ENCODE results near the gene PSME2.
A peak's percentile ranks its signal among the peaks of the same experiment; 100 is the strongest.

PSME2 gene

DNA sequence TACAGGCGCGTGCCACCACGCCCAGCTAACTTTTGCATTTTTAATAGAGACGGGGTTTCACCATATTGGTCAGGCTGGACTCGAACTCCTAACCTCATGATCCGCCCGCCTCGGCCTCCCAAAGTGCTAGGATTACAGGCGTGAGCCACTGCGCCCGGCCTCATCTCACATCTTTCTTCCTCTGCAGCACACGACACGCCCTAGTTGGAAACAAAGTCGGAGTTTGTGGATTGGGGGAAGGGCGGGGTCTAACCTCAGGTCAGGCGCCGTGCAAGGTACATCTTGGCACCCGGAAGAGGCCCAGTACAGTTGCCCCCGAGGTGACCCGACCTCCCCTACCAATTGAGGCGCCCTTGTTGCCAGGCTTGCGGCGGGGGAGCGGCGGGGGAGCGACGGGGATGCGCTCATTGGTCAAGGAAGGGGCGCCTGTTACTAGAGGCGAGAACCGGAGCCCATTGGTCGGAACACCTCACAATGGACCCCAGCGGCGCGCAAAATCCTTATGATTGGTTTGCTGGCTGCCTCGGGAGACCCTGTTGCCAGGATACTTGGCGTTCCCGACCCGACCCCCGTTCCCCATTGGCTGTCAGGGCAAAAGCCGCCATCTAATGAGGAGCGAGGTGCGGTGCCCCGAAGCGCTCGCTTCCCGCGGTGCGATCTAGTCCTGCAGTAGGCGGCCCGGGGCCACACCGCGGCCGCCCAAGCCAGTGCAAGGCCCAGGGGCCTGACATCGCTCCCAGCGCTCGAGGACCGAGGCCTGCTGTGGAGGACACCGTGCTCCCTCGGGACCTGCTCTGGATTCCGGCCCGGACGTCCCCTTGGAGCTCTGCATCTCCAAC, 25.2 kb upstream of the PSME2 start, which contains the start of gene REC8:
TSS of gene REC8 (plus strand) at position 659 of the 839 bp plus-strand sequence. CDS start 473 bp downstream, outside the sequence.
- peak within 1 kb of the TSS; percentile 83 for H3K4me3 Mint-ChIP-seq
- peaks cover 25% of the 10 kb centered on the region for H3K4me1 Mint-ChIP-seq (ENCODE audit: low read depth)
- no peaks in the 10 kb centered on the region for H3K27me3 Mint-ChIP-seq

DNA sequence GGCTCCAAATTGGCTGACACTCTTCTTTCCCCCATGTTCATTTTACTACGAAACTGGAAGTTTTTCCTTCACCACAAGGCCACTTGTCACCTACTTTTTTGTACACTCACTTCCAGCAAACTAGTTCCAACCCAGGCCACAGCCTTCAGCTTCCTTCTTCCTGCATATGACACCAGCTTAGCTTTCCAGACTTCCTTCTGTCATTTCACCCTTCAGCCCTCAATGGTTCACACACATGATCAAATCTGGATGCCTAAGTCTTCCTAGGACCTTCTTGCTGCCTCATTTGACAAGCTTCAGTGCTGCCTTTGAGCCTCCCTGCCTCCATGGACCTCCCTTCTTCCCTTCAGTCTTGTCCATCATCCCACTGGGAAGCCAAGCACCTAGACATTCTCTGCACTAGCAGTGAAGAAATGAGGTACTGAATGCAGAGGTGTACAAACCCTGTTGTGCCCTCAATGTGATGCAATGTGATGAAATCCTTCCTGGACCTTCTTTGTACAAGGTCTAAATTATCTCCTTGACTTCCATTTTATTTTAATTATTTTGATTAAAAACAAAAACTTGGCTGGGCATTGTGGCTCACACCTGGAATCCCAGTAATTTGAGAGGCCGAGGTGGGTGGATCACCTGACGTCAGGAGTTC, 21.2 kb upstream of the PSME2 start:
- H3K27me3 Mint-ChIP-seq: no peaks in the 10 kb centered on the region
- H3K4me1 Mint-ChIP-seq (ENCODE audit: low read depth): peaks cover 47% of the 10 kb centered on the region
- no peak overlapping the region for H3K4me3 Mint-ChIP-seq
- H3K9me3 Mint-ChIP-seq (ENCODE audit: low read depth): no peaks in the 10 kb centered on the region
- peaks cover 11% of the 10 kb centered on the region for H3K36me3 Mint-ChIP-seq
- H3K27ac Mint-ChIP-seq: peak overlapping the region; percentile 79

More for the DNA sequence above, 25.2 kb upstream of the PSME2 start, which contains the start of gene REC8:
- peaks cover 5% of the 10 kb centered on the region for H3K36me3 Mint-ChIP-seq
- H3K9me3 Mint-ChIP-seq (ENCODE audit: low read depth): no peaks in the 10 kb centered on the region
- H3K27ac Mint-ChIP-seq: peak within 1 kb of the TSS; percentile 70

DNA sequence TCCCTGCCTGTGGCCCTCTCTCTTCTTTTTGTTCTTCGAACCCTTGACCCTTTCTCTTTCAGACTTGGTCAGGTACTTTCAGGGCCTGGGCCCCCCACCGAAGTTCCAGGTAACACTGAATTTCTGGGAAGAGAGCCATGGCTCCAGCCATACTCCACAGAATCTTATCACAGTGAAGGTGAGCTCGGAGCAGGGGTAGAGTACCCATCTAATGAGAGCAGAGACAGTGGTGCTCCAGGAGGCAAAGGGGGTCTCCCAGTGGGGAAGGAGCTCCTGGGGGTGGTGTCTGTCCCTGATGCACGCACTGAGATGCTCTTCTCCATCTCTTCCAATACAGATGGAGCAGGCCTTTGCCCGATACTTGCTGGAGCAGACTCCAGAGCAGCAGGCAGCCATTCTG, 19.4 kb upstream of the PSME2 start:
- Mint-ChIP-seq H3K27ac (peak overlapping the region; percentile 34), H3K36me3 (peaks cover 18% of the 10 kb centered on the region), H3K9me3 (ENCODE audit: low read depth) (no peaks in the 10 kb centered on the region), H3K4me3 (no peak overlapping the region), H3K4me1 (ENCODE audit: low read depth) (peaks cover 56% of the 10 kb centered on the region), H3K27me3 (no peaks in the 10 kb centered on the region)

DNA sequence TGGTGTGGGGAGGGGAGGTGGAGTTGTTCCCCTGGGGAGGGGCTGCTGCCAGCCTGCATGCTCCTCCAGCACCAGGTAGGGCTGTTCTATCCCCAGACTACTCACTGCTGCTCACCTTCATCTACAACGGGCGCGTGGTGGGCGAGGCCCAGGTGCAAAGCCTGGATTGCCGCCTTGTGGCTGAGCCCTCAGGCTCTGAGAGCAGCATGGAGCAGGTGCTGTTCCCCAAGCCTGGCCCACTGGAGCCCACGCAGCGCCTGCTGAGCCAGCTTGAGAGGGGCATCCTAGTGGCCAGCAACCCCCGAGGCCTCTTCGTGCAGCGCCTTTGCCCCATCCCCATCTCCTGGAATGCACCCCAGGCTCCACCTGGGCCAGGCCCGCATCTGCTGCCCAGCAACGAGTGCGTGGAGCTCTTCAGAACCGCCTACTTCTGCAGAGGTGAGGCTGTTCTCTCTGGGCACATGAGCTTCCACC, 18.1 kb upstream of the PSME2 start:
- Mint-ChIP-seq H3K9me3 (ENCODE audit: low read depth) (no peaks in the 10 kb centered on the region), H3K27ac (peak overlapping the region; percentile 100), H3K4me3 (peak overlapping the region; percentile 65), H3K4me1 (ENCODE audit: low read depth) (peaks cover 60% of the 10 kb centered on the region), H3K36me3 (peaks cover 18% of the 10 kb centered on the region), H3K27me3 (no peaks in the 10 kb centered on the region)

DNA sequence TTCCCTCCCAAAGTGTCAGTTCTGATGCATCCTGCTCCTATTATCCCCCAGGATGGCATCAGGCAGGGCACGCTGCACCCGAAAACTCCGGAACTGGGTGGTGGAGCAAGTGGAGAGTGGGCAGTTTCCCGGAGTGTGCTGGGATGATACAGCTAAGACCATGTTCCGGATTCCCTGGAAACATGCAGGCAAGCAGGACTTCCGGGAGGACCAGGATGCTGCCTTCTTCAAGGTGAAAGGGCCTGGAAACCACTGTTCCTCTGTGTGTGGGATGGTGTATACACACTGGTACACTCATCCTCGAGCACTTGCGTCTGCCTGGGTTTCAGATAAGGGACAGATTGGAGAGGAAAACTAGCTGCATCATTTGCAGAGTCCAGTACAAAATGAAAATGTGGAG, 15.7 kb upstream of the PSME2 start:
- peaks cover 13% of the 10 kb centered on the region for H3K36me3 Mint-ChIP-seq
- H3K27me3 Mint-ChIP-seq: no peaks in the 10 kb centered on the region
- H3K4me1 Mint-ChIP-seq (ENCODE audit: low read depth): peaks cover 50% of the 10 kb centered on the region
- H3K27ac Mint-ChIP-seq: peak overlapping the region; percentile 100
- H3K9me3 Mint-ChIP-seq (ENCODE audit: low read depth): no peaks in the 10 kb centered on the region
- peak overlapping the region; percentile 99 for H3K4me3 Mint-ChIP-seq

DNA sequence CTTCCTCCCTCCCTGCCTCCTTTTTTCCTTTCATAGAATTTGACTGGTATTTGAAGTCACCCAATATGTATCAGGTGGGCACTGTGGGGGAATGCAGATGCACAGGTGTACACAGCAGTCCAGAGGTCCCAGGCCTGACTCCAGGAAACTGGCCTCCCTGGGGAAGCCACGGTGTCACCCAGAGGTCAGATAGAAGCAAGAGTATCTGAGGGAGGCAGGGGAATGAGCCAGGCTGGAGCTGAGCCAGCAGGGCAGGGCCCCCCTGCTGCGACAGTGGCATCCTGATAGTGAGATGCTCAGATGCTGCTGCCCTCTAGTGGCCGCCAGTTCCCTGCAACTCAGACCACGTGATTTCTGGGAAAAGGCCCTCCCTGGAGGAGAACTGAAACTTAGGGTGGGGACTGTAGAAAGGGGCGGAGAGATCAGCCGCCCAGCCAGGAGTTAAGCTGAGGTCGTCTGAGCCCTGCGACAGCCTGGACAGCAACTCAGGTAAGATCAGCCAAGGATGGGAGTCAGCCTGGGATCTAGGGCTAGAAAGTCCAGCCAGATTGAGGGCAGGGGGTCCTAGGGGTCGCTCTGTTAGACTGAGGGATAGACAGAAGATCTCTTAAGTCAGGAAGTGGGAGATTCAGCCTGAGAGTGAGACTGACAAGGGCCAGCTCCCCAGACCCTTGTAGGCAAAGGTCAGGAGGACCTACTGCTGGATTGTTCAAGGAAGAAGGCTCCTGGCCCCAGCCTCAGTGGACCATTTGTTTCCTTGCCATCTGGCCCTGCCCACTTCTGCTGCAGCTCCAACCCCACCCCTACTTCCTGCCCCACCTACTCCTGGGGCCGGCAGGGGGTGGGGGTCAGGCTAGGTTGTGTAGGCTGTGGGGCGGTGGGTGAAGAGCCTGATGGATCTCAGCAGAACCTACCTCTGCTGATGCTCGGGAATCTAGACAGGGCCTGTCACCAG, 14.7 kb upstream of the PSME2 start, which contains the start of gene IRF9:
TSS of gene IRF9 (plus strand) at position 416 of the 955 bp plus-strand sequence. CDS start 880 bp downstream, outside the sequence.
- no peaks in the 10 kb centered on the region for H3K9me3 Mint-ChIP-seq (ENCODE audit: low read depth)
- H3K4me1 Mint-ChIP-seq (ENCODE audit: low read depth): peaks cover 51% of the 10 kb centered on the region
- H3K36me3 Mint-ChIP-seq: peaks cover 15% of the 10 kb centered on the region
- H3K27me3 Mint-ChIP-seq: no peaks in the 10 kb centered on the region
- peak within 1 kb of the TSS; percentile 100 for H3K27ac Mint-ChIP-seq
- peak within 1 kb of the TSS; percentile 99 for H3K4me3 Mint-ChIP-seq

DNA sequence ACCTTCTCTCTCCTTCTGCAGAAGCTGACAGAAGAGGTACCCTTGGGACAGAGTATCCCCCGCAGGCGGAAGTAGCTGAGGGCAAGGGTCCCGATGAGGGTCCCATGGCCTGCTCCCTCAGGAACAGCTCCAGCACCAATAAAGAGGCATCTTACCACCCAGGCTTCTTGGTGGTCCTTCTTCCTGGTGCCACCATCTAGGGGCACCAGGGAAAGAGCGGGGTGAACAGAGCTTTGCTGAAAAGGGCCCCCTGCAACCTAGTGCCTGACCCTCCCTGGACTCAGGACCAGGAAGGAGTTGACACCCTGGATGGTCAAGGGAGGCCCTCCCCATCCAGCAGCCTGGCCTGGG, 14.1 kb upstream of the PSME2 start:
- peak overlapping the region; percentile 100 for H3K27ac Mint-ChIP-seq
- H3K4me1 Mint-ChIP-seq (ENCODE audit: low read depth): peaks cover 48% of the 10 kb centered on the region
- H3K36me3 Mint-ChIP-seq: peaks cover 19% of the 10 kb centered on the region
- no peaks in the 10 kb centered on the region for H3K9me3 Mint-ChIP-seq (ENCODE audit: low read depth)
- H3K27me3 Mint-ChIP-seq: no peaks in the 10 kb centered on the region
- peak overlapping the region; percentile 99 for H3K4me3 Mint-ChIP-seq

DNA sequence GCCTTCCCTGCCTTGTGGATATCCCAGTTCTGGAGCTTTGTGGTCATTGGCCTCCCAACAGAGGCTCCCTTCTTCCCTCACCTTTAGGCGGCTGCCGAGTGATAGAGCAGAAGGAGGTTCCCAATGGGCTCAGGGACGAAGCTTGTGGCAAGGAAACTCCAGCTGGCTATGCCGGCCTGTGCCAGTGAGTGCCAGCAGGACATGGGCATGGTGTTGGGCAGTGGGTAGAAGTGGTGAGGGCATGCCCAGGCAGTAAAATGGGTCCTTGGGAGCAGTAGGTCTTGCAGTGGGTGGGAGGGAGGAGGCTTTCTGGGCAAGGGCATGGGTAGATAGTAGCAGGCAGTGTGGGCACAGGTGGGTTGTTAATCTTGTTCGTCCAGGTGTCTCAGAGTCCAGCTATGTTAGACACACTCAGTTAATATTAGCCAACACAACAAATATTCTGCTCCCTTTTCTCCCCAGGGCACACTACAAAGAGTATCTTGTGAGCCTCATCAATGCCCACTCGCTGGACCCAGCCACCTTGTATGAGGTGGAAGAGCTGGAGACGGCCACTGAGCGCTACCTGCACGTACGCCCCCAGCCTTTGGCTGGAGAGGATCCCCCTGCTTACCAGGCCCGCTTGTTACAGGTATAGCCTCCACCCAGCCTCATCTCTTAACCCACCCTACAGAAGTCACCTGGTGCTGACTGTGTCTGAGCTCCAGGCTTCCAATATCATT, 13.5 kb upstream of the PSME2 start:
- Mint-ChIP-seq H3K4me1 (ENCODE audit: low read depth) (peaks cover 43% of the 10 kb centered on the region), H3K27me3 (no peaks in the 10 kb centered on the region), H3K36me3 (peaks cover 19% of the 10 kb centered on the region), H3K9me3 (ENCODE audit: low read depth) (no peaks in the 10 kb centered on the region), H3K4me3 (no peak overlapping the region), H3K27ac (peak overlapping the region; percentile 100)

DNA sequence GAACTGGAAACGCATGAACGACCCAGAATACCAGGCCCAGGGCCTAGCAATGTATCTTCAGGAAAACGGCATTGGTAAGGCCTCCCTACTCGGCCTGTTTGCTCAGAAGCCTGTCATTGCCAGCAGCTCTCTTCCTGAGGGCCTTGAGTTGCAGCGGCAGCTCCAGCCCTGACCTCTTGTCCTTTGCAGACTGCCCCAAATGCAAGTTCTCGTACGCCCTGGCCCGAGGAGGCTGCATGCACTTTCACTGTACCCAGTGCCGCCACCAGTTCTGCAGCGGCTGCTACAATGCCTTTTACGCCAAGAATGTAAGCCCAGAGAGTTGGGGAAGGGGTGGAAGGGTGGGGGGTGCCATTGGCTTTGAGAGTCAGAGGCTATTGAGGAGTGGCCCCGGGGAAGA, 10.9 kb upstream of the PSME2 start:
- Mint-ChIP-seq H3K36me3 (peaks cover 14% of the 10 kb centered on the region), H3K27me3 (no peaks in the 10 kb centered on the region), H3K4me3 (no peak overlapping the region), H3K9me3 (ENCODE audit: low read depth) (no peaks in the 10 kb centered on the region), H3K4me1 (ENCODE audit: low read depth) (peaks cover 22% of the 10 kb centered on the region), H3K27ac (no peak overlapping the region)

DNA sequence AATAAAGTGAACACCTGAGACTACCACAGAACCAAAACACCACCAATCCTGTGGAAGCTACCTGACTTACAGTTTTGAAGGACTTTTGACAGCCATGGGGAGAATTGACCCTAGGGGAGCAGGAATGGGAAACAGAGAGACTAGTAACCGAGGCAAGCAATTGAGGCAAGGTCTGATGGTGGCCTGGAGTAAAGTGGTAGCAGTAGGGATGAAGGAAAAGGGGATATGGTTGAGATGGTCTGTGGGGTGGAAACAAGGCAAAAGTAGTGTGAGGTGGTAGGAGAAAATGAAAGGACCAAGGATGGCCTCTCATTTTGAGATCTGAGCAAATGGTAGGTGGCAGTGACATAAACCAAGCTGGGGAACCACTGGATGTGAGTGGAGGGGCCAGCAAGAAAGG, 10.4 kb upstream of the PSME2 start:
- Mint-ChIP-seq H3K36me3 (peaks cover 10% of the 10 kb centered on the region), H3K9me3 (ENCODE audit: low read depth) (no peaks in the 10 kb centered on the region), H3K27me3 (no peaks in the 10 kb centered on the region), H3K27ac (peak overlapping the region; percentile 82), H3K4me1 (ENCODE audit: low read depth) (peaks cover 18% of the 10 kb centered on the region), H3K4me3 (no peak overlapping the region)

DNA sequence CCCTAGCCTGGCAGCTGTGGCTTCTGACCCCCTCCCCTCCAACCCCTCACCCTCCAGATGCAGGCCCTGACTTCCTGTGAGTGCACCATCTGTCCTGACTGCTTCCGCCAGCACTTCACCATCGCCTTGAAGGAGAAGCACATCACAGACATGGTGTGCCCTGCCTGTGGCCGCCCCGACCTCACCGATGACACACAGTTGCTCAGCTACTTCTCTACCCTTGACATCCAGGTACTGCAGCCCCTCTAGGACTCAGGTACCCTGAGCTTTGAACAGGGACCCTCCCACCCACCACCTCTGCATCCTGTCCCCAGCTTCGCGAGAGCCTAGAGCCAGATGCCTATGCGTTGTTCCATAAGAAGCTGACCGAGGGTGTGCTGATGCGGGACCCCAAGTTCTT, 8.7 kb upstream of the PSME2 start:
- Mint-ChIP-seq H3K4me1 (ENCODE audit: low read depth) (peaks cover 9% of the 10 kb centered on the region), H3K4me3 (no peak overlapping the region), H3K36me3 (peaks cover 7% of the 10 kb centered on the region)

DNA sequence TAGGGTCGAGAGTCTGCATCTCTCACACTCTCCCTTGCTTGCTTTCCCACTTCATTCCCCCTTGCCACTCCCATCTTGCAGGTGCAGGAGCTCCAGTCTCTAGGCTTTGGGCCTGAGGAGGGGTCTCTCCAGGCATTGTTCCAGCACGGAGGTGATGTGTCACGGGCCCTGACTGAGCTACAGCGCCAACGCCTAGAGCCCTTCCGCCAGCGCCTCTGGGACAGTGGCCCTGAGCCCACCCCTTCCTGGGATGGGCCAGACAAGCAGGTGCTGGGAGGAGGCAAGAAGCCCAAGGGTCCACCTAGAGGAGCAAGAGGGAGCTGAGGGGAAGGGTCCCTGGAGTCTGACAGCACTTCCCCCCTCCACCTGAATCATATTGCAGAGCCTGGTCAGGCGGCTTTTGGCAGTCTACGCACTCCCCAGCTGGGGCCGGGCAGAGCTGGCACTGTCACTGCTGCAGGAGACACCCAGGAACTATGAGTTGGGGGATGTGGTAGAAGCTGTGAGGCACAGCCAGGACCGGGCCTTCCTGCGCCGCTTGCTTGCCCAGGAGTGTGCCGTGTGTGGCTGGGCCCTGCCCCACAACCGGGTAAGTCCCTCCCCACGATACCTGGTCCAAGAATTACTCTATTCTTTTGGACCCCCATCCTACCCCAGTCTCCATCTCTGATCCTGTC, 5.1 kb upstream of the PSME2 start:
- H3K27me3 Mint-ChIP-seq: no peaks in the 10 kb centered on the region
- no peaks in the 10 kb centered on the region for H3K9me3 Mint-ChIP-seq (ENCODE audit: low read depth)
- H3K27ac Mint-ChIP-seq: peak overlapping the region; percentile 34
- H3K4me3 Mint-ChIP-seq: no peak overlapping the region
- peaks cover 7% of the 10 kb centered on the region for H3K36me3 Mint-ChIP-seq
- peaks cover 24% of the 10 kb centered on the region for H3K4me1 Mint-ChIP-seq (ENCODE audit: low read depth)

More for the DNA sequence above, 8.7 kb upstream of the PSME2 start:
- Mint-ChIP-seq H3K27me3 (no peaks in the 10 kb centered on the region), H3K9me3 (ENCODE audit: low read depth) (no peaks in the 10 kb centered on the region), H3K27ac (no peak overlapping the region)

DNA sequence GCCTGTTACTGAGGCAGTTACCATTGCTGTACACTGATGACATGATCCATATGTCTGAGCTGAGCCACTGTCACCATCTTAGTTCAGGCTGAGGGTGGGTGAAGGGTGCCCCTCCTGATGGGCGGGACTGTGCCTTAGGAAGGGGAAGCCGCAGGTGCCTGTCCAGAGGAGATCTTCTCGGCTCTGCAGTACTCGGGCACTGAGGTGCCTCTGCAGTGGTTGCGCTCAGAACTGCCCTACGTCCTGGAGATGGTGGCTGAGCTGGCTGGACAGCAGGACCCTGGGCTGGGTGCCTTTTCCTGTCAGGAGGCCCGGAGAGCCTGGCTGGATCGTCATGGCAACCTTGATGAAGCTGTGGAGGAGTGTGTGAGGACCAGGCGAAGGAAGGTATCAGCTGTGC, 4.6 kb upstream of the PSME2 start:
- no peaks in the 10 kb centered on the region for H3K9me3 Mint-ChIP-seq (ENCODE audit: low read depth)
- peak overlapping the region; percentile 6 for H3K27ac Mint-ChIP-seq
- H3K4me1 Mint-ChIP-seq (ENCODE audit: low read depth): peaks cover 24% of the 10 kb centered on the region
- H3K4me3 Mint-ChIP-seq: no peak overlapping the region
- H3K27me3 Mint-ChIP-seq: no peaks in the 10 kb centered on the region
- peaks cover 7% of the 10 kb centered on the region for H3K36me3 Mint-ChIP-seq
